Loucy (cell line): ENCODE measurements around the gene RAB6B.

ENCODE experiments used
- H2AFZ ChIP-seq: fragments of 200-600 bp; sonication (generic); 2 replicates; pipeline ENCODE4 v1.6.0; 2016; ENCODE audit warnings: antibody characterized with exemption, mild to moderate bottlenecking, low read length, moderate library complexity
- H3F3A ChIP-seq: fragments of 200-600 bp; 2 replicates; pipeline ENCODE4 v1.6.0; 2016; ENCODE audit warnings: antibody characterized with exemption, low read depth, mild to moderate bottlenecking
- H3K27me3 ChIP-seq: fragments of 200-600 bp; sonication (generic); 2 replicates; pipeline ENCODE4 v1.6.1; 2014; ENCODE audit warnings: low read length, mild to moderate bottlenecking; ENCODE audit not compliant: insufficient read depth, poor library complexity, severe bottlenecking
- H3K36me3 ChIP-seq: fragments of 200-600 bp; sonication (generic); 2 replicates; pipeline ENCODE4 v1.6.1; 2016; ENCODE audit warnings: low read length; ENCODE audit not compliant: insufficient read depth
- H3K4me1 ChIP-seq: fragments of 200-600 bp; sonication (generic); 2 replicates; pipeline ENCODE4 v1.5.1; 2014; ENCODE audit warnings: low read length, mild to moderate bottlenecking; ENCODE audit not compliant: insufficient read depth, poor library complexity, severe bottlenecking
- H3K4me2 ChIP-seq: fragments of 200-600 bp; sonication (generic); 2 replicates; pipeline ENCODE4 v1.6.0; 2014; ENCODE audit warnings: antibody characterized with exemption, low read length, low read depth, mild to moderate bottlenecking; ENCODE audit not compliant: poor library complexity, severe bottlenecking
- H3K4me3 ChIP-seq: fragments of 200-600 bp; sonication (generic); 2 replicates; pipeline ENCODE4 v1.5.1; 2014; ENCODE audit warnings: low read length, mild to moderate bottlenecking, mixed read lengths; ENCODE audit not compliant: poor library complexity, severe bottlenecking
- H3K79me2 ChIP-seq: fragments of 200-600 bp; sonication (generic); 2 replicates; pipeline ENCODE4 v1.6.1; 2014; ENCODE audit warnings: low read length; ENCODE audit not compliant: insufficient read depth
- H3K9ac ChIP-seq: fragments of 200-600 bp; sonication (generic); 2 replicates; pipeline ENCODE4 v1.6.0; 2014; ENCODE audit warnings: mild to moderate bottlenecking, low read depth, low read length, moderate library complexity; ENCODE audit not compliant: poor library complexity, severe bottlenecking
- H3K9me2 ChIP-seq: fragments of 200-600 bp; sonication (generic); replicated peaks from 2 replicates; pipeline ENCODE4 v1.6.1; 2016; ENCODE audit warnings: low read depth, low read length, mixed read lengths
- H3K9me3 ChIP-seq: fragments of 200-600 bp; sonication (generic); 2 replicates; pipeline ENCODE4 v1.6.1; 2014; ENCODE audit warnings: mild to moderate bottlenecking, antibody characterized with exemption, low read length, low read depth; ENCODE audit not compliant: insufficient read depth
- H4K20me1 ChIP-seq: fragments of 200-600 bp; sonication (generic); 2 replicates; pipeline ENCODE4 v1.6.0; 2014; ENCODE audit warnings: antibody characterized with exemption, low read length, mild to moderate bottlenecking; ENCODE audit not compliant: insufficient read depth, poor library complexity, severe bottlenecking
- EZH2phosphoT487 ChIP-seq: fragments of 200-600 bp; IDR thresholded peaks from 2 replicates; pipeline ENCODE4 v1.6.1; 2018; ENCODE audit warnings: antibody characterized with exemption, mild to moderate bottlenecking, moderate library complexity, borderline replicate concordance
- TF ChIP-seq, protein P1 (sequence below): fragments of 200-600 bp; sonication (generic); conservative IDR thresholded peaks from 2 replicates; pipeline ENCODE4 v1.5.1; 2014; ENCODE audit warnings: mild to moderate bottlenecking, antibody characterized with exemption, low read length

The RAB6B gene

DNA sequence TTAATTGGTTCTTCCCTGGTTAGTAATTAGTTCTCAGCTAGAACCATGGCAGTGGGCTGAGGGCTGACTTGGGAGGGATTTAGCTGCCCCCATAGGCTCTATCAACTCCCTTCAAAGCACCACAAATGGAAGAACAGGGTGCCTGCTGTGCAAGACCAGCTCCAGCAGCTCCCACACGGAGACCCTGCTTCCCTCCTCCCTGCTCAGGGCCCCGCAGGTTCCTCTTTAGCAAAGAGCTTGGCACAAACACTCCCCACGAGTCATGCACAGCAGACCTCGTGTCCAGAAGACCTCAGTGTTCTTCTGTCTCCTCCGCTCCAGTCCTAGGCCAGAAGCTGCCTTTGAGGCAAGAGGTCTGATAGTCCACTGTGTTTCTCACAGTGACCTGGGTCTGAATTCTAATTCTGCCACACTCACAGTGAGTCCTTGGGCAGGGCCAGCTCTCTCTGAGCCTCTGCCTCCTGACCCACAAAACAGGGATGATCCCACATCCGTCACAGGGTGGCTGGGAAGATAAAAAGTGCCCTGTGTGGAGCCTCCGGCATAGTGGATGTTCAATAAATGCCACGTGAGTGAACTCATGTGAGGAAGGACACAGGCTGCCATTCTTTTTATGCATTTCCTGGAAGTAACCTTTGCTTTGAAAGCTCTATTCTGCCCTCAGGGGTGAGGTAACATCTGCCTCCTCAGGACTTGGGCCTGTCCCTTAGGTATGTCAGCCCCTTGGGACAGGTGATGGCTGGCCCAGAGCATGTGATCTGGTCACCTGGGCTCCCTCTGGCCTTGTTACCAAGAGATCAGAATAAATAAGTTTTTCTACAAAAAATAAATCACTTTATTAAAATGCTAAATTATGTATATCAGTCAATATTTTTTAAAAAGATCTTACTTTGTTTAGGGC is 7.6 kb downstream of the RAB6B start:
- H3K36me3 ChIP-seq, result no peaks in the 10 kb centered on the region
- H3K9me3 ChIP-seq, result no peaks in the 10 kb centered on the region
- H3K4me2 ChIP-seq, result no peak overlapping the region
- H2AFZ ChIP-seq, result no peak overlapping the region
- no peaks in the 10 kb centered on the region for H3K4me1 ChIP-seq
- no peaks in the 10 kb centered on the region for H3K79me2 ChIP-seq
- no peak overlapping the region for H3K4me3 ChIP-seq
- no peaks in the 10 kb centered on the region for H3K27me3 ChIP-seq
- no peaks in the 10 kb centered on the region for H4K20me1 ChIP-seq
- no peak overlapping the region for H3K9ac ChIP-seq
- no peaks in the 10 kb centered on the region for H3F3A ChIP-seq
- TF ChIP-seq, protein P1, sequence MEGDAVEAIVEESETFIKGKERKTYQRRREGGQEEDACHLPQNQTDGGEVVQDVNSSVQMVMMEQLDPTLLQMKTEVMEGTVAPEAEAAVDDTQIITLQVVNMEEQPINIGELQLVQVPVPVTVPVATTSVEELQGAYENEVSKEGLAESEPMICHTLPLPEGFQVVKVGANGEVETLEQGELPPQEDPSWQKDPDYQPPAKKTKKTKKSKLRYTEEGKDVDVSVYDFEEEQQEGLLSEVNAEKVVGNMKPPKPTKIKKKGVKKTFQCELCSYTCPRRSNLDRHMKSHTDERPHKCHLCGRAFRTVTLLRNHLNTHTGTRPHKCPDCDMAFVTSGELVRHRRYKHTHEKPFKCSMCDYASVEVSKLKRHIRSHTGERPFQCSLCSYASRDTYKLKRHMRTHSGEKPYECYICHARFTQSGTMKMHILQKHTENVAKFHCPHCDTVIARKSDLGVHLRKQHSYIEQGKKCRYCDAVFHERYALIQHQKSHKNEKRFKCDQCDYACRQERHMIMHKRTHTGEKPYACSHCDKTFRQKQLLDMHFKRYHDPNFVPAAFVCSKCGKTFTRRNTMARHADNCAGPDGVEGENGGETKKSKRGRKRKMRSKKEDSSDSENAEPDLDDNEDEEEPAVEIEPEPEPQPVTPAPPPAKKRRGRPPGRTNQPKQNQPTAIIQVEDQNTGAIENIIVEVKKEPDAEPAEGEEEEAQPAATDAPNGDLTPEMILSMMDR, result no peak
- TF ChIP-seq EZH2phosphoT487, result no peak
- no peaks in the 10 kb centered on the region for H3K9me2 ChIP-seq

DNA sequence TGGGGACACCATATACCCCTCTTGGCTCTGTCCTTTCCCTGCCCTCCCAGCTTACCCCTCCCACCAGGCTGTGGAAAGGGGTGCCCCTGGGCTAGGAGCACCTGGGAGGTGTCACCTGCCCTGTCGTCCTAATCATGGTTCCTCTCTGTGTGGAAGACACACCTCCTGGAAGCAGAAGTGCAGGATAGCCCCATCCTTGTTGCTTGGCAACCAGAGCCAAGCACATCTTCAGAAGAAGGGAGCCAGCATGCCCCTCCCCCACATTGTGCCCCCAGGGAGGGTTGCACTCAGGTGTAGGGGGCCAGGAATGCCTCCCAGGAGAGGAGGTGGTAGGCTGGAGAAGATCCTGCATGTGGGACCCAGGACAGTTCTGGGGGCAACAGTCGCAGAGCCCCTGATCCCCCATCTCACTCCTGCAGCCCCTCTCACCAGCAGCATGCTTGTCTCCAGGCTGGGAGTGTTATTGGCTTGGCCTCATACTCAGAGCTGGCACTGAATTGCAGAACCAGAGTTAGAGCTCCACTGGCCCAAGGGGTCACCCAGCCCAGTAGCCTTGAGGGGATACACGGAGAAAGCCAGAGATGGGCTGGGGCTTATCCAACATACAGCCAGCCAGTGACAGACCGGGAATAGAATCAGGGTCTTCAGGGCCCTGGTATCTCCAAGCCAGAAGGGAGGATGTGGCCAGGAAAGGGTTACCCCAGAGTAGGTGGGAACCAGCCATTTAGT is 8.4 kb downstream of the RAB6B start:
- no peaks in the 10 kb centered on the region for H3K36me3 ChIP-seq
- H3K9me3 ChIP-seq, result no peaks in the 10 kb centered on the region
- H3K4me2 ChIP-seq, result no peak overlapping the region
- no peaks in the 10 kb centered on the region for H3K4me1 ChIP-seq
- H3K9ac ChIP-seq, result no peak overlapping the region
- no peak overlapping the region for H3K4me3 ChIP-seq
- no peaks in the 10 kb centered on the region for H3K79me2 ChIP-seq
- no peak for TF ChIP-seq EZH2phosphoT487
- TF ChIP-seq, protein P1, result no peak
- no peak overlapping the region for H2AFZ ChIP-seq
- H3F3A ChIP-seq, result no peaks in the 10 kb centered on the region
- no peaks in the 10 kb centered on the region for H4K20me1 ChIP-seq
- H3K9me2 ChIP-seq, result no peaks in the 10 kb centered on the region
- H3K27me3 ChIP-seq, result no peaks in the 10 kb centered on the region

DNA sequence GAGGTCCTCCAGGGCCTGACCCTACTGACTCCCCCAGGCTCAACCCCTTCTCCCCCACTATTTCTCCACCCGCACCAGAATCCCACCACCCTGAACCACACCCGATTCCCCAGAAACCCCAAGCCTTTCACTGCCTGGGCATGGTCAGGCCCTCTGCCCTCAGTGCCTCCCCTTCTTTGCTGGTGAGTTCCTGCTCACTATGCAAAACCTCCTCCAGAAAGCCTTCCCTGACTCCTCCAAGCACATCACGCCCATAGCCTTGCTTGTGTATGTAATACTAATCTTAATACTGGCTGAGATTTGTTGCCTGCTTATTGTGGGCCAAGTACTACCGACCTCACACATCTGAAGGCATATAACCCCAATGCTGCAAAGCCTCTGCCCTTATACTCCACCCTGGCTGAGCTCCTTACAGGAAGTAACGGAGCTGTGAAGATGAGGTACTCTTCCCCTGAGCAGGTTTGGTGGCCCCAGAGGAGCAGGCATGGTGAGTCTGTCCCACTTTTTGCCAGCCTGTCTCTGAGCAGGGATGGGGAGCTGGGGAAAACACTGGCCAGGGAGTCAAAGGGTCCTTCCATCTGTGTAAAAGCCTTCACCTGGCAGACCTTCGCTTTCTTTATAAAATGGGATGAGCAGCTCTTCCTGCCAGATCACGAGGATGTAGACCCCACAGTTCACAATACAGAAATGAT is 9.5 kb downstream of the RAB6B start:
- Histone ChIP-seq H3K4me2 (no peak overlapping the region), H3K79me2 (no peaks in the 10 kb centered on the region), H4K20me1 (no peaks in the 10 kb centered on the region), H3K9me3 (no peaks in the 10 kb centered on the region), H3K4me1 (no peaks in the 10 kb centered on the region), H3K27me3 (no peaks in the 10 kb centered on the region), H3F3A (no peaks in the 10 kb centered on the region), H3K4me3 (no peak overlapping the region), H2AFZ (no peak overlapping the region), H3K9me2 (no peaks in the 10 kb centered on the region), H3K9ac (no peak overlapping the region), H3K36me3 (no peaks in the 10 kb centered on the region)
- TF ChIP-seq, protein P1, result no peak
- TF ChIP-seq EZH2phosphoT487, result no peak
